Hepatocyte (in vitro differentiated cells): ENCODE results near the gene TBX3.

ENCODE experiments used
- EZH2 ChIP-seq: fragments of 200-600 bp; sonication (generic); IDR thresholded peaks from 2 replicates; pipeline ENCODE4 v1.6.1; 2016; ENCODE audit warnings: antibody characterized with exemption, mild to moderate bottlenecking, borderline replicate concordance
- TF ChIP-seq, protein P1 (sequence below): fragments of 200-600 bp; sonication (generic); IDR thresholded peaks from 2 replicates; pipeline ENCODE4 v1.5.1; 2016; ENCODE audit warnings: antibody characterized with exemption, mild to moderate bottlenecking; ENCODE audit not compliant: poor library complexity

GRCh38 chr12:114657597-114657920, 26.4 kb downstream of the TBX3 start:
- TF ChIP-seq, protein P1, sequence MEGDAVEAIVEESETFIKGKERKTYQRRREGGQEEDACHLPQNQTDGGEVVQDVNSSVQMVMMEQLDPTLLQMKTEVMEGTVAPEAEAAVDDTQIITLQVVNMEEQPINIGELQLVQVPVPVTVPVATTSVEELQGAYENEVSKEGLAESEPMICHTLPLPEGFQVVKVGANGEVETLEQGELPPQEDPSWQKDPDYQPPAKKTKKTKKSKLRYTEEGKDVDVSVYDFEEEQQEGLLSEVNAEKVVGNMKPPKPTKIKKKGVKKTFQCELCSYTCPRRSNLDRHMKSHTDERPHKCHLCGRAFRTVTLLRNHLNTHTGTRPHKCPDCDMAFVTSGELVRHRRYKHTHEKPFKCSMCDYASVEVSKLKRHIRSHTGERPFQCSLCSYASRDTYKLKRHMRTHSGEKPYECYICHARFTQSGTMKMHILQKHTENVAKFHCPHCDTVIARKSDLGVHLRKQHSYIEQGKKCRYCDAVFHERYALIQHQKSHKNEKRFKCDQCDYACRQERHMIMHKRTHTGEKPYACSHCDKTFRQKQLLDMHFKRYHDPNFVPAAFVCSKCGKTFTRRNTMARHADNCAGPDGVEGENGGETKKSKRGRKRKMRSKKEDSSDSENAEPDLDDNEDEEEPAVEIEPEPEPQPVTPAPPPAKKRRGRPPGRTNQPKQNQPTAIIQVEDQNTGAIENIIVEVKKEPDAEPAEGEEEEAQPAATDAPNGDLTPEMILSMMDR = no peak
- no peak for TF ChIP-seq EZH2
